Ecto neural progenitor cell (in vitro differentiated cells): Measurements from ENCODE around the gene ITSN1.
"Not testable (repeated sequence)": the region's sequence is repeated elsewhere in the genome, so short reads cannot be mapped to it uniquely, and the experiment has no call there.

Experiments
- DNase-seq: peaks from one replicate; pipeline ENCODE4 v3.0.0-alpha.2; 2018; ENCODE audit warnings: low spot score

Gene ITSN1

DNA sequence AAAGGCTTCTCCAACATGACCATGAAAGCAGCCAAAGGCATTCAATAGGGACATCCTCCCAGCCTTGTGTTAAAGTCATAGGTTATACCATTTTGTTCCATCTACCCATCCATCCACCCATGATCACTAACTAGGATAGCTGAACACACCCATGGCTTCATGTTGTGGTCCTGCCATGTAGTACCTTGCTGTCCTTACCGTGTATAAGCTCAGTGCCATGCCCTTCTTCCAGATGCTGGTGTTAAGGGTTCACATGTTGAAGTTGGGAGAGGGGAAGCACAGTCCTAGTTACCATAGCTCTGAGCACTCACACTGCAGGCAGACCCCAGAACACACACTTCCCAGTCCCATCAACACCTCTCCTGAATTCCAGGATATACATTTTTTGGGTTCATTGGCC, 221.8 kb downstream of the ITSN1 start:
- DNase-seq: no peak

DNA sequence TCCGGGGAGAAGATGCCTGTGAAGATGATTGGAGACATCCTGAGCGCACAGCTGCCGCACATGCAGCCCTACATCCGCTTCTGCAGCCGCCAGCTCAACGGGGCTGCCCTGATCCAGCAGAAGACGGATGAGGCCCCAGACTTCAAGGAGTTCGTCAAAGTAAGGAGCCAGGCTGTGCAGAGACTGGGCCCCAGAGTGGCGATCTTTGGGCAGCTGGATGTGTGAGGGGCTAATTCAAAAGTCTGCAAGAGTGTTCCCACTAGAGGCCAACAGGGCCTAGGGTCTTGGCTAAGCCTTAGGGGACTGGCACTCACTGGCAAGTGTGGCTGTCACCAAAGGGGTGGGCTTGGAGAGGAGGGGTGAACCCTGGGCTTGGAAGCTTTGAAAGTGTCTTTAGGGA, 222.9 kb downstream of the ITSN1 start:
- DNase-seq: no peak

DNA sequence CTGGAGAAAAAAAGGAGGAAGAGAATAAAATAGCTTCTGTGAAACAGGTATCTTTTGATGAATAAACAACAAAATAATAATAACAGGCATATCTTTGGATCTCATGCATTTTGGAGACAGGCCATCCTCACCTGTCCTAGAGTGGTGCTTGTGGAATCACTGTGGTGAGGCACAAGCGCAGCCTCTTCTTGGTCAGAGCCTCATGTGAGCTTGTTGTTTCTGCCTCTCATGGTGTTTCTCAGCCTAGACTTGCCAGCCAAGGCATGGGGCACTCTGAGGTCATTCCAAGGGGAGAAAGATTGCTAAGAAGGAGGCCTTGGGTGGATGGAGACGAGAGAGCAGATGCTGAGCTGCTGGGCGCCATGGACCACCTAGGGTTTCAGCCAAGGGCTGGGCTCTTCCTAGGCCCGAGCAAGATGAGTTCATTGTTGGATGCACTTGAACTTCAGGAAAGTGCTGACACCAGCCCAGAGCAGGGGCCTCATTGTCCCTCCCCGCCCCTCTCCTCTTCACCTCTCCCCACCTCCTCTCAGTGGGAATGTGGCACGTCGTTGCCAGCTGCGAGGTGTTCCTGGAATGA, 223.8 kb downstream of the ITSN1 start:
- DNase-seq: no peak

DNA sequence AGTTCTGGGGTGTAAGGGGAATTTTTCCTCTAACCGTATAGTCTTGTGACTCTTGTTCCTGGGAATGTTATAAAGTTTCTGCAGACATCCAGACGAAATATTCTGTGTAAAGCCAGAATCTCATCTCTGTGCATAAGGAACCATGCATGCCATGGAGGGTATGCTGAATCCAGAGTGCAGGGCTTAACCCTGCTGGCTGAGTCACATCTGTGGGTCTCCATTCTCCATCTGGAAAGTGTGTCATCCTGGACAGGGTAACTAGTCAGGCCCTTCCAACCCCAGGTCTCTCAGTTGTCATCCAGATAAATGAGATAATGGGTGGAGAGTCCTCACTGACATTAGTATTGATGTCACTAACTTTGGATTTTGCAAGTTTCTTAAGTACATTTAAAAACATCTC, 224.5 kb downstream of the ITSN1 start:
- DNase-seq: no peak

DNA sequence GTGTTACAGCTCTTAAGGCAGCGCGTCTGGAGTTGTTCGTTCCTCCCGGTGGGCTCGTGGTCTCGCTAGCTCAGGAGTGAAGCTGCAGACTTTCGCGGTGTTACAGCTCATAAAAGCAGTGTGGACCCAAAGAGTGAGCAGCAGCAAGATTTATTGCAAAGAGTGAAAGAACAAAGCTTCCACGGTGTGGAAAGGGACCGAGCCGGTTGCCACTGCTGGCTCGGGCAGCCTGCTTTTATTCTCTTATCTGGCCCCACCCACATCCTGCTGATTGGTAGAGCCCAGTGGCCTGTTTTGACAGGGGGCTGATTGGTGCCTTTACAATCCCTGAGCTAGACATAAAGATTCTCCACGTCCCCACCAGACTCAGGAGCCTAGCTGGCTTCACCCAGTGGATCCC, 225.6 kb downstream of the ITSN1 start:
- DNase-seq: not testable (repeated sequence)

DNA sequence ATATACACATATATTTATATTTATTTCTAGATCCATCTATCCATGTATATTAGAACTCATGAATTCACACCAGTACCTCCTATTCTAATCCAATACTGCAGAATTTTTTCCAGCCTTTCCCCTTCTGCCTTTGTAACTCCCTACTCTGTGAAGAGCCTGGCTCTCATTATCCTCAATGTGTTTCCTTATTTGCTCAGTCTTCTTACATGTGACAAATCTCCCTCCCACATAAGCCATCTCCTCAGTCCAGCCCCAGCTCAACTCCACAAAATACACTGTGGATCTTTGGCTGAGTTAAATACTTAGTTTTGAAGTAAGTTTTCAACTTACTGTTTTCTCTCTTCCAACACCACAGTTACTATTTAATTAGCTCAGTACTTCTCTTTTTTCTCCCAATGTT, 227.6 kb downstream of the ITSN1 start:
- DNase-seq: no peak

DNA sequence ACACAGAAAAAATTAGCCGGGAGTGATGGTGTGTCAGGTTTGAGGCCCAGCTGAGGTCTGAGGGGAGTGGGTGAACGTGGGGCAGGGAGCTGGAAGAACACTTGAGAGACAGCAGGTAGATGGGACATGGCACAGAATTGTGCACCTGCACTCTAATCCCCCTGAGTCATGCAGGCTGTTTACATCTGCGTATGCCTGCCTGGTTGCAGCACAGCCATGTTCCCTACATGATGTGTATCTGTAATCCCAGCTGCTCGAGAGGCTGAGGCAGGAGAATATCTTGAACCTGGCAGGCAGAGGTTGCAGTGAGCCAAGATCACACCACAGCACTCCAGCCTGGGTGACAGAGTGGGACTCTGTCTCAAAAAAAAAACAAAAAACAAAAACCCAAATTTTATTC, 228.5 kb downstream of the ITSN1 start:
- DNase-seq: no peak

DNA sequence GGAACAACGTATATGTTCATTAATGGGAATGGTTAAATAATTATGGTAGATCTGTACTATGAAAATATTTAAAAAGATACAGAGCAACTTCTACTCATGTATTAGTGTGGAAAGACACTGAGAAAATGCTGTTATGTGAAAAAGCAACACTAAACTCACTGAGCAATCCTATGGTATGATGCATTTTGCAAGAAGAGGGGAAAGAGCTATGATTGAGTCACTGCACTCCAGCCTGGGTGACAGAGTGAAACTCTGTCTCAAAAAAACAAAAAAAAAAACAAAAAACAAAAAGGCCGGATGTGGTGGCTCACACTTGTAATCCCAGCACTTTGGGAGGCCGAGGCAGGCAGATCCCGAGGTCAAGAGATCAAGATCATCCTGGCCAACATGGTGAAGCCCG, 228.9 kb downstream of the ITSN1 start:
- no peak for DNase-seq

DNA sequence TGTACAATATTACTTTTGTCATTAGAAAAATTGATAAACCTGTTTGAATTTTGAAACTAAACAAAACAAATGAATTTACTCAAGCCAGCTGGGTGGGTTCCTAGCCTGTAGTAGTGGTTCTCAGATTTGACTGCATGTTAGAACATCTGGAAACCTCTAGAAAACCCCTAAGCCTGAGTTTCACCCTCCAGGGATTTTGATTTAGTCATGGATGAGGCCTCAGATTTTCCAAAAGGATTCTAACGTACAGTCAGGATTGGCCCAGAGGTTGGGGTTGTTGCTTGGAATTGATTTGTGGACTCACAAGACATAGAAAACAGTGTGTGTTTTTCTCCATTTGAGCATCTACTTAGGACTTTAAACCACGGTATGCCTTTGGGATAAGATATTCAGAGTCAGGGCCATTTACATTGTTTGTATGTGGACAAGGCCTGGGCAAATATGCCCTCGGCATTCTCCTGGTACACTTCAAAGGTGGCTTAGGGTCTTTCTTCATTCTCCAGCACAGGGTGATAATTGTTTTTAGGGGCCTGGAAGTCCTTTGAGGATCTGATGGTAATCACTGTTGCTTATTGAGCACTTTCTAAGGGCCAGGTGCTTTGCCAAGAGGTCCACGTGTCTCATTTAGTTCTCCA, 230.7 kb downstream of the ITSN1 start:
- no peak for DNase-seq

DNA sequence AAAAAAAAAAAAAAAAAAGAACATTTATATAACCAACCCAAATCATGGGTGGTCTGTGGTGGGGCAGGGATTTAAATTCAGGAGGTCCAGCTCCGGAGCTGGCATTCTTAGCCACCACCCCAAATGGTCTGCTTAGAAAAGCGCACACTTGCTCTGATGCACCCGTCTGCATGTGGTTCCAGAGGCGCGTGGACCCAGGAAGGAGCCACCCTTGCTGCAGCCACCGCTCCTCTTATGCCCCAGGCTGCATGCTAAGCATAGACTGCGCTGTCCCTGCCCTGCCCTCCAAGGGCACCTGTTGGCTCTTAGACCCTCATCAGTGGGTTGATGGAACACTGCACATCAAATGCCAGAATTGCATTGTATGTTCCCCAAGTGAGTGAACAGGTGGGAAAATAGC, 231.9 kb downstream of the ITSN1 start:
- DNase-seq: no peak

DNA sequence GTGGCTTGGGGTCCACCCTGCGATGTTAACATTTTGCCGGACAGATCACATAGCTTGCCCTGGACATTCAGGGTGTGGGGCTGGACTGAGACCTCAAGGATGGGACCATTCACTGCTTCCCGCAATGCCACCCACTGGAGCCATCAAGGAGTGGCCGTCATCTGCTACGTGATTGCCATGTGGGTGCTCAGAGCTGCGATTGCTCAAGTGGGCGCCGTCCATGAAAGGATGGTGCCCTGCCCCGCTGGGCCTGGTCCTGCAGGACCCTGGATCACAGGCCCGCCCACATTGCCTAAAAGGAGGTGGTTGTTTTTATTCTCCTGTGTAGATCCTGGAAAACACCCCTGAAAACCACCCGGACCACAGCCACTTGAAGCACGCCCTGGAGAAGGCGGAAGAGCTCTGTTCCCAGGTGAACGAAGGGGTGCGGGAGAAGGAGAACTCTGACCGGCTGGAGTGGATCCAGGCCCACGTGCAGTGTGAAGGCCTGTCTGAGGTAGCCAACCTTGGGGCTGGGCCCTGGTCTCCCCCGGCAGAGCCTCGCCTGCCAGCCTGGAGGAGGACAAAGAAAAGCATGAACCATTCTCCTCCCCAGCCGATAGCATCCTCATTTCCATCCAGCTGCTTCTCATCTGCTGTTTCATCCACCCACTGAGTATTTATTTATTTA, 232.9 kb downstream of the ITSN1 start:
- no peak for DNase-seq

DNA sequence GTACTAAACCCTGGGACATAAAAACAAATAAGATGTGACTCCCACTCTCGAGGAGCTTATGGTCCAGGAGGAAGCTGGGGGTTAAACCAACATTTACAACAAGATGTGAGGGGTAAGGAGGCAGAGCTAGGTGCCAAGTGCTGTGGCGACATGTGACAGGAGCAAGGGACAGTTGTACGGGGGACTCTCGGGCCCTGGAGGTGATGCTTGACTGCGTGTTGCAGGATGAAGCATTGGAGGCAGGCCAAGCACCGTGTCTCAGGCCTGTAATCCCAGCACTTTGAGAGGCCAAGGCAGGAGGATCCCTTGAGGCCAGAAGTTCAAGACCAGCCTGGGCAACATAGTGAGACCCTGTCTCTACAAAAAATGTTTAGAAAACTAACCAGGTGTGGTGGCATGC, 236.5 kb downstream of the ITSN1 start:
- no peak for DNase-seq

DNA sequence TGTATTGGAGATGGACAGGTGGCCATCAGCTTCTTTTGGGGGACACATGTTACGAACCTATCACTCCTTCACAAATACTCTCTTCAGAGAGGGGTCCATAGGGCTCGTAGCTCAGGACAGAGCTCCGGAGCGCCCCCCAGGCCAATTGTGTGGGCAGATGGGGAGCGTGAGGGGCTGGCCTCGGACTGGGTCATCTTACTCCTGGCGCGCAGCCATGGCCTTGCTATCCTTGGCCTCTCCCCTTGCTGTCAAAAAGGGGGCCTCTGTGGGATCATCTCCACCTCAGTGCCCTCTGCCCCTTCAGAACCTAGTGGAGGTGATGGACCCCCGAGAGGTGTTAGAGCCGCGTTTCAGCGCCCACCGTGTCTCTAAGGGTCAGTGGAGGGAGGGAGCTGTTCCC, 238.3 kb downstream of the ITSN1 start:
- DNase-seq: no peak

DNA sequence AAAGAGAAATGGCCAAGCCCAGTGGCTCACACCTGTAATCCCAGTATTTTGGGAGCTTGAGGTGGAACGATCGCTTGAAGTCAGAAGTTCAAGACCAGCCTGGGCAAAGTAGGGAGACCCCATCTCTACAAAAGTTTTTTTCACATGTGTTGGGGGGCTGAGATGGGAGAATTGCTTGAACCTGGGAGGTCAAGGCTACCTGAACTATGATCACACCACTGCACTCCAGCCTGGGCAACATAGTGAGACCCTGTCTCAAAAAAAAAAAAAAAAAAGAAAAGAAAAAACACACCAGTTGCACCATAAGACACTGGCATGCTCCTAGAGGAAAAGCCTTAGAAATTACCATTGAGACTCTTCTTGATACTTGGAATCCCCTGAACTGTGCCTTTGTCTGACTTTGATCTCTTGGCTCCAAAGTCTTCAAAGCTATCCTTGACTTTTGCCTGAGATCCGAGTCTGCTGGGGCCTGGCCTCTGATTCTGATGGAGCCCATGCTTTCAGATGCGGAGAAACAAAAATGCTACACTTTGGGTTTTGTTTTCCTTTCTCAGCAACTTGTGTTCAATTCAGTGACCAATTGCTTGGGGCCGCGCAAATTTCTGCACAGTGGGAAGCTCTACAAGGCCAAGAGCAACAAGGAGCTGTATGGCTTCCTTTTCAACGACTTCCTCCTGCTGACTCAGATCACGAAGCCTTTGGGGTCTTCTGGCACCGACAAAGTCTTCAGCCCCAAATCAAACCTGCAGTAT, 239.6 kb downstream of the ITSN1 start:
- no peak for DNase-seq

DNA sequence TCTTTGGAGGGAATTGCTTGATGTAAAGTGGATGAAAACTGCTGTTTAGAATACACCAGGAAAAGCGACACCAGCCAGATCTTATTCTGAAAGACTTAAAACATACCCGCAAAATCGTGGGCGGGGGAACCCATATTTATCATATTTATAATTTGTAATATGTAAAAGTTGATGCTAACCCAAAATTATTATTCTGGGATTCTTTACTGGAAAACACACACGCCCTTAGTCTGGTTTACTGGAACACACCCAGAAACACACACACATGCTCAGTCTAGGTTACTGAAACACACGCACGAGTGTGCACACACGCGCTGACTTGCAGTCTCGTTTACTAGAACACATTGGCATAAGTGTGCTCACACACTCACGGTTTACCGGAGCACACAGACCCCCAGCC, 240.8 kb downstream of the ITSN1 start:
- no peak for DNase-seq

DNA sequence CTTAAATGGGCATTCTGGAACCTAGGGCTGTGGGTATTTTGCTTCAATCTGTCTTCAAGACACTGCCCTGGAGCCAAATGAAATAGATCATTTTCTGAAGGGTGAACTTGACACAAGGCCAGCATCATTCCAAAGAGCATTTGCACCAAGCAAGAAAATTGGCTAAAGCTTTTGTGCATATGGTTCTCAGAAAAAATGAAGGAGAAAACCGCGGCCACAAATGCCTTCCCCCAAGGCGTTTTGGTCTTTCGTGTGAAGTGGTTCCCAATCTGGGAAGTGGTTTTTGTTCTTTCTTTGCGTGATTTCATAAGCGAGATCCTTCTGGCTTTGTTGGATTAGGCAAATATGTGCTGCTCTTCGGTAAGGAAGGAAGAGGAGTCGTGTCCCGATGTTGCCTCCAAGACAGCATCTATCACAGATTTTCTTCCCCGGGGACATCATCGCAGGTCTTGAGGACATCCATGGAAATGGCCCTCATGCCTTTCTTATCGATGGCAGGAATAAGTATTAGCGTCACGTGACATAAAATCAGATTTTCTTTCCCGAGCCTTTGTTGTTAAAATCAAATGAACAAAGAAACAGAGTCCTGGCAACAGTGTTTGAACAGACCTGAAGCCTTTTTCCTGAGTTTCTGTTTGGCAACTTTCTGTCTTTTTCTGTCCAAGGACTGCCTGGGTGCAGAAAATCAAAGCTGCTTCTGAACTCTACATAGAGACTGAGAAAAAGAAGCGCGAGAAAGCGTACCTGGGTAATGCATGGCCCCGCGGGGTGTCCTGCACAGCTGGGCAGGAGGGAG, 242.3 kb downstream of the ITSN1 start:
- no peak for DNase-seq

DNA sequence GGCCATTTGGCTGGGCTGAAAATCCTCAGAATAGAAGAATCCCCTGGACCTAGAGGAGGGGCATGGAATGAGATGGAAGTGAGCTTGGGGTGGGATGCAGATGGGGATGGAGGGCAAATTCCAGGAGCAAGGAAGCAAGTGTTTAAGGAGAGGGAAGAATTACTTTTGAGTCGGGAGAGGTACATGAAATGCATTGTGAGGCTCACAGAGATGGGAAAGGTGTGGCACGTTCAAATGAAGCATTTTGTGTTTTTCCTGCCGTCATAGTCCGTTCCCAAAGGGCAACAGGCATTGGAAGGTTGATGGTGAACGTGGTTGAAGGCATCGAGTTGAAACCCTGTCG, 242.8 kb downstream of the ITSN1 start:
- DNase-seq: no peak

DNA sequence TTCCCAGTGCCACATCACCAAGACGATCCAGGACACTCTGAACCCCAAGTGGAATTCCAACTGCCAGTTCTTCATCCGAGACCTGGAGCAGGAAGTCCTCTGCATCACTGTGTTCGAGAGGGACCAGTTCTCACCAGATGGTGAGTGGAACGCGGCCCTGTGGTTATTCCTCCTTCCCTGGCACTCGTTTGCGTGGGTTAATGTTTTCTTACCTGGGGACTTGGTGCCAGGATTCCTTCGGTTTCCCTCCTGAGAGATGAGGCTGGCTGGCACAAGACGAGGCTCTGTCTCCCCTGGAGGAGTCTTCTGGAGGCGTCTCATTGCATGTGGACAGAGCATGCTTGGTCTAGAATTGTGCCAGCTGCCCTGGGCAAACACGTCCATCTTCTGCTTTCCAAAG, 244.0 kb downstream of the ITSN1 start:
- no peak for DNase-seq

DNA sequence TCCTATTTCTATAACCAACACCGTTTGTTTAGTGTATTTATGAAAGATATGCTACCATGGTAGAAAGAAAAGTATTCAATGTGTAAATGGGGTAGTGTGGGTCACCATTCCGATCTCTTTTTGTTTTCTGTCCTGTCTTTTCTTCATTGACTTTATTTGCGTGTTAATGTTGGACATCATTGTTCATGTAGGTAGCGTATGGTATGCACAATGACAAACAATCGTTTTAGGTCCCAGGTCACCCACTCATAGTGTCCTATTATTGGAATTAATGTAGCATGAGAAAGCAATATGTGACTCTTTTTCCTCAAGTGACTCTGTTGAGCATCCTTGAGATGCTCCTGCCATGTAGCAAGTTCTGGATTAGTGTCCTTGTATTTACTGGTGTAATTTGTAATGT, 247.9 kb downstream of the ITSN1 start:
- no peak for DNase-seq

DNA sequence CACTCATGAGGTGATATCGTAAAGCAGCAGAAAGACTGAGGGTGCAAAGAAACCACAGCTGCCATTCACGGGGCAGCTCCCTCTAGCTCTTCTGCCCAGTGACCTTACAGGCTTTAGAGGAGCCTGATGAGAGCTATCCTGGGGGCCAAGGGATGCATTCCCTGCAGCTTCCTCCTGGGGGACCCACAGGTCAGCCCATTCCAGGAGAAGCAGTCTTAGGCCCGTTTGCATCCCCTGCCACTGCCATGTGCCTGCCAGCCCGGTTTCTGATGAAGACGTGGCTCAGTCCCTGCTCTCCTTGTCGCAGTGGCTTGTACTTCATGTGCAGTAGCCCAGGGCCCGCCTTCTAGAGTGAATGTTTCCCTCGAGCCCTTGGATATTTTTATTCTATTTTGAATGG, 250.6 kb downstream of the ITSN1 start:
- DNase-seq: peak; percentile 61

DNA sequence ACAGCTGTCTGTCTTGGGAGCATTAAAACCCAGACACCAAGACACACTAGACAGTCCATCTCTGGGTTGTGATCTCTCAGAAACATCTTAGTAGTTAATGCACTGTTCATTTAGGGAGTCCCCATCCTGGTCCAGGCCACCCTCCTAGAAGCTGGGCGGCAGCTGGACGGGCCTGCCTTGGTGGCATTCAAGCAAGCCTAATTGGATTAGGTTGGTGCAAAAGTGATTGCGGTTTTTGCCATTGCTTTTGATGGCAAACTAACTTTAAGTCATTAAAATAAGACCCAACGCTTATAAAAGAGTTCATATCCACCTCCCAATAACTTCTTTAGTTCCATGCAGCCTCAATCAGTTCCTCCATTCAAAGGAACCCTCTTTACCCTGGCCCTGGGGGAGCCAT, 251.6 kb downstream of the ITSN1 start:
- no peak for DNase-seq

DNA sequence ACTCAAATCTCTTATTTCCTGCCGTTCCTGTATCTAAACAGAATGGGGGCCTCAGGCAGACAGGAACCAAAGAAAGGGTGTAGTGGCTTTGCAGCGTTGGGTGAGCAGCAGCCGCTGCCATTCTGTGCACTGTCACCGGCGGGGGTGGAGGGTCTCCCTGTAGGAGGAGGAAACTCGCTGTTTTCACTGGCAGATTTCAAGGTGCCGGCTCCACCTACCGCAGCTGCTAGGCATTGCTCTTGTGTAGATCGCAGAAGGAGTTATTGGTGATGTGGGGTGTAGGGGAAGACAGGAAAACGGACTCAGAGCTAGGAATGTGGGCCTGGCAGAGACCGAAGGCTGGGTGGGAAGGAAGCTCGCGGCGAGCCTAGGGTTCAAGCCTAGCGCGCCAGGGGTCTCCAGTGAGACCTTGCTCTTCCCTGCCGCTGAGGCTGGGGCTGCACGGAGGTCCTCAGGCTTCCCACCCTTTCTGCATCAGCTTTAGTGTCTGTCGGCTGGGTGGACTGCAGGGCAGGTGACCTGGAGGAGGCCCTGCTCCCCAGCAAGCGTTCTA, 252.5 kb downstream of the ITSN1 start:
- peak; percentile 85 for DNase-seq
